Effector memory CD4-positive, alpha-beta T cell (primary cell): ENCODE measurements around the gene IMPA2.

Source experiments
- DNase-seq, 3 donors: peaks; one replicate each; pipeline ENCODE4 v3.0.0-alpha.2; 2020
- H3K27ac ChIP-seq: 2 replicates; pipeline ENCODE4 v1.7.0; 2013; ENCODE audit warnings: mild to moderate bottlenecking, low read length, moderate library complexity; ENCODE audit not compliant: insufficient read depth, poor library complexity, severe bottlenecking
- H3K27me3 ChIP-seq: replicated peaks from 2 replicates; pipeline ENCODE4 v1.7.0; 2013; ENCODE audit warnings: mild to moderate bottlenecking, low read length; ENCODE audit not compliant: insufficient read depth, control insufficient read depth, poor library complexity, severe bottlenecking
- H3K36me3 ChIP-seq: 2 replicates; pipeline ENCODE4 v1.7.0; 2013; ENCODE audit warnings: mild to moderate bottlenecking, low read length, moderate library complexity; ENCODE audit not compliant: control insufficient read depth, insufficient read depth
- H3K4me1 ChIP-seq: 2 replicates; pipeline ENCODE4 v1.7.0; 2013; ENCODE audit warnings: low read length, mild to moderate bottlenecking; ENCODE audit not compliant: control insufficient read depth, insufficient read depth, poor library complexity, severe bottlenecking
- H3K4me3 ChIP-seq: 2 replicates; pipeline ENCODE4 v1.7.0; 2013; ENCODE audit warnings: low read length, low read depth, mild to moderate bottlenecking; ENCODE audit not compliant: insufficient read depth, poor library complexity, severe bottlenecking
- H3K9me3 ChIP-seq: 2 replicates; pipeline ENCODE4 v1.7.0; 2013; ENCODE audit warnings: mild to moderate bottlenecking, low read length, moderate library complexity; ENCODE audit not compliant: control insufficient read depth

IMPA2 gene

DNA sequence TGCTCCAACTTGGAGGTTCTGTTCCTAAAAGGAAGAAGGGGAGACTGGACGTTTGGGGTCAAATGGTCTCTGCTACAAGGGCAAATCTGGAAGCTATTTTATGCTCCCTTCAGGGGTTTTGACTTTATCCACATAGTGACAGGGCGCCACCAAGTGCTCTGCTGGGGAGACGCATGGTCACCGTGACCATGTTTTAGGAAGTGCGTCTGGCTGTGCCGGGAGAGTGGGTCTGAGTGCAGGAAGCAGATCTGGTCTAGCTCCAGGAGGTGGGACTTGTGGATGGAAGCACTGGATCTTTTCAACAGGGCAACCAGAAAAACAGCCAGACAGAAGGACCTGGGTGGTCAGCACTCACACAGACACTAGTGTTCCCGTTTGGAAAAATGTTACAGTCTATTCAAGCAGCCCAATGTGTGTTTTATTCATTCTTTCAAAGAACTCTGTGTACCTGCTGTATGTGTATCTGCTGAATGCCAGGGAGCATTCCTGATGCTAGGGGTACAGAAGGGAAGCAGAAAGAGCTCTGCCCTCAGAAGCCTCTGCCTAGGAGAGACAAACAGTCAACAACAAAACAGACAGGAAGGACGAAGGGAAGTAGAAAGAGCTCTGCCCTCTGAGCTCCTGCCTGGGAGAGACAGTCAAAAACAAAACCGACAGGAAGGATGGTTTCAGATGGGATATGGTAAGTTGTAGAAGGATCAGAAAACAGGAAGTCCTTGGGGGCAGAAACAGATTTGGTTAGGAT lies 14.3 kb downstream of the IMPA2 start:
- Histone ChIP-seq H3K27ac (no peak overlapping the region), H3K4me1 (peaks cover 8% of the 10 kb centered on the region), H3K27me3 (no peaks in the 10 kb centered on the region), H3K9me3 (no peaks in the 10 kb centered on the region), H3K36me3 (no peaks in the 10 kb centered on the region), H3K4me3 (peak overlapping the region; percentile 16)
- DNase-seq, result peak; percentile 17 to 40 (median 27)

DNA sequence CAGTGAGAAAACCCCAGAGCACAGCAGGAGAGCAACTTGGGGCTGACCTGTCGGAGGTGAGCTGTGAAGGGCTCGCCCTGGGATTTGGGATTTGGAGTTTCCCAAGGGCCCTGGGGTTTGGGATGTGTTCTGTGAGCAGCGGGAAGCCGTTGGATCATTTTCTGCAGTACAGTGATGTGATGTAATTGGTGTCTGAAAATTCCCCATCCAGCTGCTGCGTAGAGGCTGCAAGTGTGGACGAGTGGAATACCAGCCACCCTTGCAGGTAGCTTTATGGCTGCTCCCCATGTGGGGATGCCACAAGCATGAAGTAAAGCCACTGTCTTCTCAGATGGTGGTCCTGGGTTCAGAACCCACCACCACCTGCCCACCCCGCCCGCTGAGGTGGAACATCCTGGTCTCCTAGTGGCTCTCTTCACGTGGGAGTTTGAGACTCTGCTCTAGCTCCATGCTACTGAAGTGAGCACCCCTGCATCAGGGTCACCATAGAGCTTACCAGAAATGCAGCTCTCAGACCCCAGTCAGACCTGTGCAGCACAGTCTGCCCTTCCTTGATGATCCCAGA lies 15.0 kb downstream of the IMPA2 start:
- H3K4me1 ChIP-seq, result peaks cover 8% of the 10 kb centered on the region
- no peak overlapping the region for H3K4me3 ChIP-seq
- DNase-seq, result no peak

DNA sequence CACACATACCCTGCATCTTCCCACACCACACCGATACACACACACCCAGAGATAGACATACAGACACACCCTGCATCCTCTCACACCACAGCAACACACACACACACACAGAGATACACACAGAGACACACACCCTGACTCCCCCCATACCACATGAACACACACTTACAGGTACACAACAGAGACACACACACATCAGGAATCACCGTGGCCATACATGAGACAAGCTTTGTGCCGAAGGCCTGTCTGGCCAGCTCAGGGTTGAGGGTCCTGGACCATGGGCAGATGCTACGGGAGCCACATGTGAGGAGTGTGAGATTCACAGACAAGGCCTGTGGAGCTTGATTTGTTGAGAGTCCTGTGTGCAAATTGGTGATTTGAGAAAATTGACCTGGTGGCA lies 15.6 kb downstream of the IMPA2 start:
- no peaks in the 10 kb centered on the region for H3K27me3 ChIP-seq
- H3K27ac ChIP-seq, result no peak overlapping the region
- peaks cover 8% of the 10 kb centered on the region for H3K4me1 ChIP-seq
- DNase-seq, result no peak
- no peak overlapping the region for H3K4me3 ChIP-seq
- no peaks in the 10 kb centered on the region for H3K36me3 ChIP-seq
- H3K9me3 ChIP-seq, result no peaks in the 10 kb centered on the region

More for the DNA sequence above, 15.0 kb downstream of the IMPA2 start:
- Histone ChIP-seq H3K27me3 (no peaks in the 10 kb centered on the region), H3K36me3 (no peaks in the 10 kb centered on the region), H3K9me3 (no peaks in the 10 kb centered on the region), H3K27ac (no peak overlapping the region)

DNA sequence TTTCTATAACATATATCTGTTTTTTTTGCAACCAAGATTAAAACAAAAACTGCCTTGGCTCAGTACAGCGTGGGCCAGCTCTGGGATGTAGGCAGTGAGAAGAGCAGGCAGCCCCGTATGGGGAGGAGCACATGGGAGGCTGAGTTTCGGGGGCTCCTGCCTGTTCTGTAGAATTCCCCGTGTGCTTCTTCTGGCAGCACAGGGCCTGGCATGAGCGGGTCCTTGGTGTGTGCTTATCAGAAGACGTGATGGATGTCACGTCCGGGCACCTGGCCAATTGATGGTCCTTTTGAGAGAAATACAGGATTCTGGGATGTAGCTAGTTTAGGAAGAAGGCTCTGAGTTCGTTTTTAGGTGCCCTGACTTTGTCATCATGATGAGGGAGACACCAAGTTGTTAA lies 16.2 kb downstream of the IMPA2 start:
- Histone ChIP-seq H3K36me3 (no peaks in the 10 kb centered on the region), H3K4me1 (peaks cover 8% of the 10 kb centered on the region), H3K27me3 (no peaks in the 10 kb centered on the region), H3K9me3 (no peaks in the 10 kb centered on the region), H3K27ac (no peak overlapping the region), H3K4me3 (no peak overlapping the region)
- no peak for DNase-seq

DNA sequence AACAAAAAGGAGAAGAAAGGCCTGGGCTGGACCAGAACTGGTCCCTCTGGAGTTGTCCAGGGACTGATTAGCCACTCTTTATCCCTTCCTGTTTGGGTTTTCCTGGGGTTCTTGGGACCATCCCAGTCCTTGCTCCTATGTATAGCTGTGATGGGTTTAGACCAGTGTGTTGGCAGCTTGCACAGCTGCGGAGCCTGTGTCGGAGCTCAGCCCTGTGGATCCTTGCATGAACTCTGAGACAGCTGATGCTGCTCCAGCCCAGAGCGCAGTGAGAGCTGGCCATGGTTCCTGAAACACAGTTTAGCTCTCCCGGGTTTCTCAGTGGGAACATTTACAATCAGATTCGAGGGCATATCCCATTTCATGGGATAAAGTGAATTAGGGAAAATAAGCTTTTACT lies 16.9 kb downstream of the IMPA2 start:
- Histone ChIP-seq H3K27ac (no peak overlapping the region), H3K27me3 (no peaks in the 10 kb centered on the region), H3K4me1 (peaks cover 8% of the 10 kb centered on the region), H3K4me3 (no peak overlapping the region), H3K36me3 (no peaks in the 10 kb centered on the region), H3K9me3 (no peaks in the 10 kb centered on the region)
- DNase-seq, result no peak

DNA sequence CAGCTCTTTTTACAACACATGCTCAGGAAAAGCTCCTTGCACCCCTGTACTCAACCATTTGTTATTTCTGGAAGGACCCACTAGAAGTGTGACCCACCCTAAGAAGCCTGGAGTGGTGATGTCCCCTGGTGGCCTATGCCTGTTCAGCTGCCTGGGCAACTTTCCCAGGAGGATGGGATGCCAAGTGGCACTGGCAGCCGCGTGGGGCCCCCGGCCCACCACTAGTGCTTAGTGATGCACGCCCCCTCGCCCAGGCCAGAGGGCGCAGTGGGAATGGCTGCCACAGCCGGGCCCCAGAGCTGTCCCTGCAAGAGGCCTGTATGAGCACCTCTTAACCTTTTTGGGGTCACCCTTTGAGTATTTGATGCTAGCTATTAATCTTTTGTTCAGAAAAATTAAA lies 18.1 kb downstream of the IMPA2 start:
- peaks cover 8% of the 10 kb centered on the region for H3K4me1 ChIP-seq
- no peak for DNase-seq
- H3K9me3 ChIP-seq, result no peaks in the 10 kb centered on the region
- H3K36me3 ChIP-seq, result no peaks in the 10 kb centered on the region
- H3K4me3 ChIP-seq, result no peak overlapping the region
- no peak overlapping the region for H3K27ac ChIP-seq
- H3K27me3 ChIP-seq, result no peaks in the 10 kb centered on the region

DNA sequence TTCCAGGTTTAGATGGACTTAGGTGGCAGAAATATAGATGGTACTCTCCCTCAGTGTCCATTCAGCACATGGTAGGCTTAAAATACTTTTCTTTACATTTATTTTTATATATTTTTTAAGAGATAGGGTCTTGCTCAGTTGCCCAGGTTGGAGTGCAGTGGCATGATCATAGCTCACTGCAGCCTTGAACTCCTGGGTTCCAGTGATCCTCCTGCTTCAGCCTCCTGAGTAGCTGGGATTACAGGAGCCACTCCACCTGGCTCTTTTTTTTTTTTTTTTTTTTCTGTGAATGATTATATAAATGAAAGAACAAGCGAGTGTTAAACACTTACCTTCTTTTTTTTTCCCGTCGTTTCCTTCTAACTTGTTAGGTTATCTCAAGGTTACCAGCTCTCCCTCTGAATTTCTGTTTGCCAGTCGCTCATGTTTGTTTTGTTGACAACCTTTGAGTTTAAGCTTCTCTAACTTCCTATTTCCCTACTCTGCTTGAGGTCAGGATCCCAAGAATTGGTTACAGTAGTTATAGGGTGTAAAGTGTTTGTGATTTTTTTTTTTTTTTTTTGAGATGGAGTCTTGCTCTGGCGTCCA lies 18.9 kb downstream of the IMPA2 start:
- no peak for DNase-seq
- Histone ChIP-seq H3K36me3 (no peaks in the 10 kb centered on the region), H3K9me3 (no peaks in the 10 kb centered on the region), H3K4me1 (peaks cover 8% of the 10 kb centered on the region), H3K27ac (no peak overlapping the region), H3K4me3 (no peak overlapping the region), H3K27me3 (no peaks in the 10 kb centered on the region)

DNA sequence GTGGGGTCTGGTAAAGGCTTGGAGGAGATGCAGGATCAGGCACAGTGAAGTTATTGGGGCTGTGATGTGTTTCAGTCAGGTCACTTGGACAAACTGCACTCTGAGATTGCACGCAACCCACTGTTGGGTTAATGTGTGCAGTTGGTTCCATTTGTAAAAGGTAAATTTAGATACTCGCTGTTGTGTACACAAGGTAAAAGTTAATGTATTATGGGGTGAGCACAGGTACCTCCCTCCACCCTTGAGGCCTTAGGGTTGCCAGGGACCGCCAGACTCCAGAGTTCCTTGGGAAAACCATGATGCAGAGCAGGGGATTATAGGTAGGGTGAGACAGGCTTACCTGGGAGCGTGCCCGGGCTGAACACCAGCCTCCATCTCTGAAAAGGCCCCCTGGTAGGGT lies 20.1 kb downstream of the IMPA2 start:
- Histone ChIP-seq H3K27ac (no peak overlapping the region), H3K36me3 (no peaks in the 10 kb centered on the region), H3K9me3 (no peaks in the 10 kb centered on the region), H3K4me1 (no peaks in the 10 kb centered on the region), H3K4me3 (no peak overlapping the region), H3K27me3 (no peaks in the 10 kb centered on the region)
- DNase-seq, result no peak

DNA sequence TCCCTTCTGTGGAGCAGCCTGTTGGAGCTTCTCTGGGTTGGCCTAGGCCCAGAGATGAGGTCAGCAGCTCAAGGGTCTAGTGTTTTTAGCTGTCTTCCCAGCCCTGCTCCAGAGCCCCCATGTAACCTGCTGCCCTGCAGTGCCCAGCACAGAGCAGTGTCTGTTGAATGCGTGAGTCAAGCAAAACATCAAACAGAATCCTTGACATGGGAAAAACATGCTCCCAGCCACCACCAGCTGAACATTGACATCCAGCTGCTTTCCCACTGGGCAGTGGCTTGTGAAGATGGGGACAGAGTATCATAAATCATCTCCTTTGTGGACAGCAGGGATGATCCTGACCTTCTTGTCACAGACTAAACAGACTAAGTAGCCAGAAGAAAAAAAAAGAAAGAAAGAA lies 22.6 kb downstream of the IMPA2 start:
- H3K27me3 ChIP-seq, result no peaks in the 10 kb centered on the region
- no peaks in the 10 kb centered on the region for H3K4me1 ChIP-seq
- H3K9me3 ChIP-seq, result no peaks in the 10 kb centered on the region
- no peaks in the 10 kb centered on the region for H3K36me3 ChIP-seq
- no peak overlapping the region for H3K27ac ChIP-seq
- no peak overlapping the region for H3K4me3 ChIP-seq
- DNase-seq, result no peak
